Body of pancreas (tissue), 4 donors: Measurements from ENCODE around the gene FBXO45.

ENCODE experiments used
- CTCF ChIP-seq, 7 experiments: fragments of 450-650 bp in 4 of 7; fragments of 200-600 bp in 3 of 7; sonication (generic) in 3 of 7; IDR thresholded peaks; one replicate each; pipeline ENCODE4 v1.5.1; 2016 to 2019; ENCODE audit warnings: antibody characterized with exemption in 7 of 7
- POLR2A ChIP-seq, 3 donors: fragments of 450-650 bp; IDR thresholded peaks; one replicate each; pipeline ENCODE4 v1.6.1; 2016; ENCODE audit warnings: antibody characterized with exemption in 3 of 3, mild to moderate bottlenecking in 2 of 3

- TF ChIP-seq CTCF (IDR thresholded peaks at IDR 0.05) (no peak), POLR2A (IDR thresholded peaks at IDR 0.05) (no peak)
Measured at GRCh38 chr3:196609805-196610515, 41.5 kb downstream of the FBXO45 start.
